Measurements from ENCODE around the gene RPS2.

The RPS2 gene

DNA sequence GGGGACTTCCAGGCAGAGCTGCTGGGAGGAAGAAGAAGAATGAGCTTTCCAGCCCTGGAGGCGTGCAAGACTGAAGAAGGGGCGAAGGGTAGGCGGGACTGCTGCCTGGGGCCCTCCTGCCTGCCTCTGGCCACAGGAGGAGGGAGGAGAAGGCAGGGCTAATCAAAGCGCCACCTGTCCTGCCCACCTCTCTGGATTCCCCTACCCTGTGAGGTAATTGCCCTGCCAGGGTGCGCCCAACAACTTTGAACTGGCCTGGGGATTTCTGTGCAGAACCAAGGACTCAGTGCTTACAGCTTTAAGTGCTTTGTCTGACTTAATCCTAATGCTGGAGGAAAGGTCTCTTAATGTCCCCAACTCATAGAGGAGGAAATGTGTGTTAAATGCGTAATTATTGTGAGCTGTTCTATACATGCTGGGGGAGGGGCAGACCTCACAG, 16.8 kb upstream of the RPS2 start, which contains the start of gene NOXO1:
TSS of gene NOXO1 (minus strand) at position 72 of the 439 bp plus-strand sequence. CDS start 290 bp downstream, outside the sequence.
- DNase-seq = no peak

DNA sequence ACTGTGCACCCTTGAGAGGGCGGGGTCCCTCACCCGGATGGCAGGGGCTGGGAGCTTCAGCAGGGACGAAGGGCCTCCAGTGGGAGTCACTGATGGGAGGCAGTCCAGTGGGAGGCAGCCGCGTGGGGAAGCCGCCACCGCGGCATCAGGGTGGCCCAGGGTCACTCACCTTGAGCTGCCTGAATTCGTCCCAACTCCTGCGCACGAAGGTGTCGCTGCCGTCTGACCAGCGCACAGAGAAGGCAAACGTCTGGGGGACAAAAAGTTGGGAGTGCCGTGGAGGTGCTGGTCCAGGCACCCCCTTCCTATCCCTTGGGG, 16.1 kb upstream of the RPS2 start:
- DNase-seq = no peak

DNA sequence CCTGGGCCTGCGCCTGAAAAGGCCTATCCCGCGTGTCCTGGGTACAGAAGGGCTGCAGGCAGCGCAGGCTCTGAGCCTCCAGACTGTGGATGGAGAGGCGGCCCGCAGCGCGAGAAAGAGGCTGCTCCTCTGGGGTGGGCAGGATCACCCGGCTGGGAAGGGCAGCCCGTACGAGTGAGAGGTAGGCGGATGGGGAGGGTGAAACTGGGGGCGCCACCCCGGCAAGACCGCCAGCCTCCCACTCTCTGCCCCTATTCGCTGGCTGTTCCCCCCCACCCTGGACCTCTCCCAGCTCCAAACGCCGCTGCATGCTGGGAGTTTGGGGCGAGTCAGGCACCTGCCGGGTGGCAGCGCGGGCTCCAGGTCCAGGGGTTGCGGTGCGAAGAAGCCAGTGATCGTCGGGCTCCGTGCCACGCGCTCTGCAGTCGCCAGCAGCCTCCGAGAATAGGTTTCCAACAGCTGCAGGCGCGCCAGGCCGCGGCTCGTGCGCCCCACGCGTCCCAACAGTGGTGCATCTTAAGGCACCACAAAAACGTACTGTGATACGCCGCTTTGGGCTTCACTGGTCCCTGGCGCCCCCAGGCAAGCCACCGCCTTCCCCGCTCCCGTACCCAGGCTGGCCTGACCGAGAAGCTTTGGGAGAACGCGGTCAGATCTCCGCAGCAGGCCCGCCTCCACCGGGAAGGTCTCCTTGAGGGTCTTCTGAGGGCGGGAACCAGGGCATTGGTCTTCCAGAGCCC, 15.6 kb upstream of the RPS2 start:
- DNase-seq = no peak

DNA sequence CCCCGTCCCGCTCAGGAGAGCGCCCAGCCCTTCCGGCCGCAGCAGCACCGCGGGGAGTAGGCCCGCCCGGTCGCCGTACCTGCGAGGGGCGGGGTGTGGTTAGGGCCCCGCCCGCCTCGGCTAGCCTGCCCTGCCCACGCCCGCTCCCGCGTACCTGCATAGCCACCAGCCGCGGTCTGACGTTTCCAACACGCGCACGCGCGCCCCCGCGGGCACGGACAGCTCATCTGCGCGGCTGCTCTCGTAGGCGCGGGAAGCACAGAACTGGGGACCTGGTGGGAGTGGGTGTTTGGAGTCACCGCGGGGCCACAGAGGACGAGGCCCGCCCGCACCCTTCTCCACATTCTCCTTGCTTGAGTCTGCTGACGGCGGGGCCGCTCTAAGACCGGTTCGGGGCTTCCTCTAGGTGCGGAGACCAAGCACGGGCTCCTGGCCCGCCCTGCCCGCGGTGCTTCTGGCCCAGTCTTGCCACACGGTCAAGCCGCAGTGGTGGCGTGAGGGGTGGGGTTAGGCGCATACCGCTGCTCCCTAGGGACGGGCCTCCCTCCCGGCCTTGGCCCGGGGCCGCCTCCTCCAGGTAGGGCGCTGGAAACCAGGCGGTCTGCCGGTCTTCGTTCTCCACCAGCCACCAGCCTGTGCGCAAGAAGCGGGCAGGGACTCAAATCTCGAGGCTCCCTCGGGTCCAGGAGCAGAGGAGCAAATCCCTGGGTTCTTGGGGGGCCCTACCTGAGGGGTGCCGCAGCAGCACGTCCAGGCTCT, 14.8 kb upstream of the RPS2 start:
- DNase-seq = no peak

DNA sequence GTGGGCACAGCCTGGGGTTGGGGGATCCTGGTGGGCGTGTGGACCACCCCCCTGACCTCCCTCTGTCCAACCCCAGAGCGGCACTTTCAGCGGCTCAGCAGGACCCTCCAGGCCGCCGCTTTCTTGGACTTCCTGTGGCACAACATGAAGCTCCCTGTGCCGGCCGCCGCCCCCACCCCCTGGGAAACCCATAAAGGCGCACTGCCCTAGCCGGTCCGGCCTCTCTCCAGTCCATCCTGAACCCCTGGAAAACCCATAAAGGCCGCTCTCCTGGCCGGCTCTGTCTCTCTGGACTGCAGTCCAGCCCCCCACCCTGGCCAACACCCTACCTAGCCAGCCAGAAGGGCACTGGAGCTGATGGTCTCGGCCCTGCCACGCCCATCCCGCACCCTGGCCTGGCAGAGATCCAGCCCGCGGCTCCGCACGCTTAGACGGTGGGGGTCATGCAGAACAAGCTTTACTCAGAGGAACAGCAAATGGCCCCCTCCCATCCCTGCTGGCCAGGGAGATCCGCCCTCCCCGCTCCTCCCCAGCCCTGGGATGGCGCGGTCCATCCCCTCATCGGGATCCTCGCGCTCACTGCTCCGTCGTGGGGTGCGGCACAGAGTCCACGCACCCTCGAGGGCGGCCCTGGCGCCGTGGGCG, 14.0 kb upstream of the RPS2 start:
- no peak for DNase-seq

DNA sequence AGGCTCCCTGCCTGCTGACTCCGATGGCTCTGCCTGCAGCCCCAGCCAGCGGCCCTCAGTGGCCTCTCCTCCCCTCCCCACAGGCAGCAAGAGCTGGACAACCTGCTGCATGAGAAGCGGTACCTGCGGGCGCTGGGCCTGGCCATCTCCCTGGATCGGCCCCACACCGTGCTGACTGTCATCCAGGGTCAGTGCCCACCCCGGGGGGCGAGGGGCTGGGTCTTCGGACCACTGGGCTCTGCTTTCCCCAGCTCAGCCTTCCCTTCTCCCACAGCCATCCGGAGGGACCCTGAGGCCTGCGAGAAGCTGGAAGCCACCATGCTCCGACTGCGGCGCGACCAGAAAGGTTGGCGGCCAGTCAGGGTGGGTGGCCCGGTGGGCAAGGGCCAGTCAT, 13.2 kb upstream of the RPS2 start:
- no peak for DNase-seq

DNA sequence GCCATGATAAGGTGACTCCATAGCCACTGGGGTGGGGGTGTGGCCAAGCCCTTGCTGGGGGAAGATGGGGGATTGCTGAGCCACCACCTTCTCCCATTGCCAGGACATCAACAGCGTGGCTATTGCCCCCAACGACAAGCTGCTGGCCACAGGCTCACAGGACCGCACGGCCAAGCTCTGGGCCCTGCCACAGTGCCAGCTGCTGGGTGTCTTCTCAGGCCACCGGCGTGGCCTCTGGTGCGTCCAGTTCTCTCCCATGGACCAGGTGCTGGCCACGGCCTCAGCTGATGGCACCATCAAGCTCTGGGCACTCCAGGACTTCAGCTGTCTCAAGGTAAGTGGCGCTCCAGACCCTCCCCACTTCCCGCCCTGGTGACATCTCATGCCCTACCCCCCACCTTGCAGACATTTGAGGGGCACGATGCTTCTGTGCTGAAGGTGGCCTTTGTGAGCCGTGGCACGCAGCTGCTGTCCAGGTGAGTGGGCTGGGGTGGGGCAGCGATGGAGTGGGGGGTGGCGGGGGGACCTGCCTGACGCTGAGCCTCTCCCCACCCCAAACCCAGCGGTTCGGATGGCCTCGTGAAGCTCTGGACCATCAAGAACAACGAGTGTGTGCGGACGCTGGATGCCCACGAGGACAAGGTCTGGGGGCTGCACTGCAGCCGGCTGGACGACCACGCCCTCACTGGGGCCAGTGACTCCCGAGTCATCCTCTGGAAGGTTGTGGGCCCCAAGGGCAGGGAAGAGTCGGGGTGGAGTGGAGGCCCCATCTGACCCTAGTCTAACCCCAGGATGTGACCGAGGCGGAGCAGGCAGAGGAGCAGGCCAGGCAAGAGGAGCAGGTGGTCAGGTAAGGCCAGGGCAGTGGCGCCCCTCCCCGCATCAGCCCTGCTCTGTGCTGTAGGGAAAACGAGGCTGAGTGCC, 12.6 kb upstream of the RPS2 start:
- DNase-seq = no peak

DNA sequence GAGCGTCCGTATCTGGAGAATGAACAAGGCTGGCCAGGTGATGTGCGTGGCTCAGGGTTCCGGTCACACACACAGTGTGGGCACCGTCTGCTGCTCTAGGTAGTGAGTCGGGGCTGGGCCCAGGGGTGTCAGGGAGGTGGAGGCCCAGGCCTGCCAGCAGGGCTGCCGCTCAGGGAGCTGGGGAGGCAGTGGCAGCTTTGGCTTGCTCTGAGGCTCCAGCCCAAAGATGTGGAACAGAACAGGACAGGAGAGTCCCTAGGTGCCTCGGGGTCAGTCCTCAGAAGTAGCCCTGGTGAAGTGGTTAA, 11.5 kb upstream of the RPS2 start:
- no peak for DNase-seq

DNA sequence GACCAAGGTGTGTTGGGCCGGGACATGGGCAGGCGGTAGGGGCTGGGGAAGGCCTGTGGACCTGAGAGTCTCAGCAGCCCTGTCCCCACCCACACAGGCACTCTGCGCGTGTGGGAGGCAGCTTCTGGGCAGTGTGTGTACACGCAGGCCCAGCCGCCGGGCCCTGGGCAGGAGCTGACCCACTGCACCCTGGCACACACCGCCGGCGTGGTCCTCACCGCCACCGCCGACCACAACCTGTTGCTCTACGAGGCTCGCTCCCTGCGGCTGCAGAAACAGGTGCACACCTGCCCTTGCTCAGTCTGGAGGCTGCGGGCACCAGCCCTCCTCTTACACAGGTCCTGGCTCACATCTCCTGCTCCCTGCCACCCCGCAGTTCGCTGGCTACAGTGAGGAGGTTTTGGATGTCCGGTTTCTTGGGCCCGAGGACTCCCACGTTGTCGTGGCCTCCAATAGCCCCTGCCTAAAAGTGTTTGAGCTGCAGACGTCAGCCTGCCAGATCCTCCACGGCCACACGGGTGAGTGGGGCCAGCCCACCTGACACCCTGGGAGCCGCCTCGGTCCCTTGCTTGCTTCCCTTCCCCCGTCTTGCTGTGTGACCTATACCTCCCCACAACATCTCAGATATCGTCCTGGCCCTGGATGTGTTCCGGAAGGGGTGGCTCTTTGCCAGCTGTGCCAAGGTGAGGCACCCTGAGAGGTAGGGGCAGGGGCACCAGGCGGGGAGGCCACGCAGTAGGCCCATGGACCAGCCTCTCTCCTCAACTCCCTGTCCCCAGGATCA, 11.0 kb upstream of the RPS2 start:
- DNase-seq = no peak

DNA sequence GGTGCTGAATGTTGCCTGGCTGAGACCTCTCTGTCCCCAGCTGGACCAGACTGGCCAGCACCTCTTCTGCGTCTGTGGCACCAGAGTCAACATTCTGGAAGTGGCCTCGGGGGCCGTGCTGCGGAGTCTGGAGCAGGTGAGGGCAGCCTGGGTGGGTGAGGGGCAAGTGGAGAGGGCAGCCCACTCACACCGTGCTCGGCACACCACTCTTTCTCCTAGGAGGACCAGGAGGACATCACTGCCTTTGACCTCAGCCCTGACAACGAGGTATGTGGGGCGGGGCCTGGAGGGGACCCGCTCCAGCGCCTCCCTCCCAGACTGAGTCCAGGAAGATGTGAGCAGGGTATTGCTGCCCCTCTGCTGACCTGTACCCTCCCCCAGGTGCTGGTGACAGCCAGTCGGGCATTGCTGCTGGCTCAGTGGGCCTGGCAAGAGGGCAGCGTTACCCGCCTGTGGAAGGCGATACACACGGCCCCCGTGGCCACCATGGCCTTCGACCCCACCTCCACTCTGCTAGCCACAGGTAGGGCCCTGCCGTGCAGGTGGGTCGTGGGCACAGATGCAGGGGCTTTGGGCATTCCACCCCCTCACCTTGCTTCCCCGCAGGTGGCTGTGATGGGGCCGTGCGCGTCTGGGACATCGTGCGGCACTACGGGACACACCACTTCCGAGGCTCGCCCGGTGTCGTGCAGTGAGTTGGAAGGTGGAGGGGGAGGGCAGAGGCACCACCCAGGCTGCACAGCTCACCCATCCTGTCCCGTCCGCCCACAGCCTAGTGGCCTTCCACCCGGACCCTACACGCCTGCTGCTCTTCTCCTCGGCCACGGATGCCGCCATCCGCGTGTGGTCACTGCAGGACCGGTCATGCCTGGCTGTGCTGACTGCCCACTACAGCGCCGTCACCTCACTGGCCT, 9.8 kb upstream of the RPS2 start:
- no peak for DNase-seq

DNA sequence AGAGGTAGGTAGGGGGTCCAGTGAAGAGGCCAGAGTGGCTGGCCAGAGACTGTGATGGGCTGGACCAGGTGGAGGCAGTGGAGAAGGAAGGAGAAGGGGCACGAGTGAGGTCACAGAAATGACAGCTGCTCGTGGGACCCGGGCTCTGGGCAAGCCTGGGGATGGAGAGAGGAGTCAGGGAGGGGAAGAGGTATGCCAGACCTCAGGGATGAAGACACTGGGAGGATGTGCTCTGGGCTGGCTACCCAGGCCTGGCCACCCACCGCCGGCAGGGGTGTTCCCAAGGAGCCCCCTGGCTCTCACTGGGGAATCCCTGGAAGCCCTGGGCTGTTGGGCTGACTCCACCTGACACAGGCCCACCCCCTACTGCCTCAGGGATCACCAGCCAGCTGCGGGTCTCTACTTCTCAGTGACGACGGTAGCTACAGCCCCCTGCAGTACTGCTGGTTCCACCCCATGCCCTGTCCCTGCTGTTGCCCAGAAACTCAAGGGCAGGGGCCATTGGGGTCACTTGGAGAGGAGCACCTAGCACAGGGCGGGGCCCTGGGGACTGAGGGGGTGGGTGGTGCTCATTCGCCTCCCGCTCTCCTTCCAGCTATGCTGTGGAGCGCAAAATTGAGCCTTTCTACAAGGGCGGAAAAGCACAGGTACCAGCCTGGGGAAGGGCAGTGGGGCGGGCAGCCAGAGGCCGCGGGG, 9.0 kb upstream of the RPS2 start:
- DNase-seq = no peak

DNA sequence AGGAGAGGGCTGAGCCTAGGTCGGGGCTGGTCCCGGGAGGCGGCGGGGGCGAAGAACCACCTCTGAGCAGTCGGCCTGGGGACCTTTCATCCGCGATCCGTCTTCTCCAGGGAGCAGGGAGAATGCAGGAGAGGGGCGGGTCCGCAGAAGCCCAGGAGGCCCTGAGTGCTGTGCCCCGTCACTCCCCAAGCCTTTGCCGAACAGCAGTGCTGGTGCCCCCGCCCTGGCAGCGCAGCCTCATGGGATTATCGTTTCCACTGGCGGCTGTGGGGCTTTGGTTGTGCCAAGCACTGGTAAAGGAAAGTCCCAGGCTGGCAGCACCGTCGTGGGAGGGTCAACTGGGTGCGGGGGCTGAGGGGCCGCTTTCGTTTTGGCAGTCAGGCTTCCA, 7.9 kb upstream of the RPS2 start:
- no peak for DNase-seq

DNA sequence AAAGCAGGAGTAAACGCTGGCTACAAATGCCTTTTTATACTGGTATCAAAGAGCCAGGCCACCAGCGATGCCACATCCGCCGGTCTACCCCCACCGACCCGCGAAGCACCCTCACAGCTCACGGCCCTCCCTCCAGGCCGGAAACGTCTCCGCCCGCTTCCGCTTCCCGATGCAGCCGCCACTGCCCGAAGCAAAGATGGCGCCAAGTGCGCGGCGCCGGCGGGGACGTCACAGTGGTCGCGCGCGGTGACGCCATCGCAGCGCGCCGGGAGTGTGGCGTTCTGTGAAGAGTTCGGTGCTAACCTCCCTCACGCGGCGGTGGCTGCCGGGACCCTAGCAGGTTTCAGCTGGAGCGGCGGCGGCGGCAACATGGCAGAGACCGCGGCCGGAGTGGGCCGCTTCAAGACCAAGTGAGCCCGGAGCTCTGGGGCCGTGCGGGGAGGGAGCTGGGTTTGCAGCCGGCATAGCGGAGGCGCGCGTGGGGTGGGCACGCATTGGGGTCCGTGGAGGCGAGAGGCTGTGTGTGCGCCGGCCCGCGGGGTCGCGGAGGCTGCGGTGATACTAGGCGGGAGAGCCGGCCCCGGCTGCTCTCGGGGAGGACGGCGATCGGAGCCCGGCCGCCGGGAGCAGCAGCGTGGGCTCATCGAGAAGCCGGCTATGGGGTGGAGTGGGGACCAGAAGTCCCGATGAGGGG, 7.3 kb upstream of the RPS2 start, which contains the start of gene TBL3:
TSS of gene TBL3 (plus strand) at position 258 of the 694 bp plus-strand sequence. CDS start at position 370, 112 bp downstream.
- DNase-seq = peak; percentile 93 to 98 (median 94)

DNA sequence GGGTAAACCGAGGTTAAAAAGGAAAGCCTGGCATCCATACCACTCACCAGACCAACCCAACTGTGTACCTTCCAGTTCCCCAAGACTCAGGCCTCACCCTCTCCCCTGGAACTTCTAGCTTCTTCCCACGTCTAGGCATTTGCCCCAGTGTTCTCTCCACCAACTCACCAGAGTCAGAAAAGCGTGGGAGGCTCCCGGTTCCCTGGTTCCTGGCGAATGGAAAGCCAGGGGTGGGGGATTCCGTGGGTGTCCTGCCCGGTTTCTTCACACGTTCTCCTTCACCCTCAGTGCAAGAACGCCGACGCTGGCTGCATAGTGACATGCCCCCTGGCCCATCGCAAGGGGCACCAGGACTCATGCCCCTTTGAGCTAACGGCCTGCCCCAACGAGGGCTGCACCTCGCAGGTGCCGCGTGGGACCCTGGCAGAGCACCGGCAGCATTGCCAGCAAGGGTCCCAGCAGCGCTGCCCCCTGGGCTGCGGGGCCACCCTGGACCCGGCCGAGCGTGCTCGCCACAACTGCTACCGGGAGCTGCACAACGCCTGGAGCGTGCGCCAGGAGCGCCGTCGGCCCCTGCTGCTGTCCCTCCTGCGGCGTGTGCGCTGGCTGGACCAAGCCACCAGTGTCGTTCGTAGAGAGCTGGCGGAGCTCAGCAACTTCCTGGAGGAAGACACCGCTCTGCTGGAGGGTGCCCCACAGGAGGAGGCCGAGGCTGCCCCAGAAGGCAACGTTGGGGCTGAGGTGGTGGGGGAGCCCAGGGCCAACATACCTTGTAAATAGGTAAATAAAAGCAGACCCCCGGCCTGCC, 3.7 kb upstream of the RPS2 start:
- DNase-seq = no peak

DNA sequence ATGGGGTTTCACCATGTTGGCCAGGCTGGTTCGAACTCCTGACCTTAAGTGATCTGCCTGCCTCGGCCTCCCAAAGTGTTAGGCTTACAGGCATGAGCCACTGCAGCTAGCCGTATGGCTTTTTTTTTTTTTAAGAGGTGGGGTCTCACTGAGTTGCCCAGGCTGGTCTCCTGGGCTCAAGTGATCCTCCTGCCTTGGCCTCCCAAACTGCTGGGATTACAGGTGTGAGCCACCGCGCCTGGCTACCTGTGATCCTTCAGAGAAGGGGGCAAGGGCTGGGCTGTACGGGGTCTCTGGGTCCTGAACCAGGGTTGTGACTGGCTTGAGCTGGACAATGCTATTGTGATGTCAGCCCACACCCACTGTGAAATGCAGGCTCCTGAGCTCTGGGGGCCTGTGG, 1.8 kb upstream of the RPS2 start, which contains the start of gene RNF151:
TSS of gene RNF151 (plus strand) at position 397 of the 400 bp plus-strand sequence. CDS start 26 bp downstream, outside the sequence.
- DNase-seq = no peak

DNA sequence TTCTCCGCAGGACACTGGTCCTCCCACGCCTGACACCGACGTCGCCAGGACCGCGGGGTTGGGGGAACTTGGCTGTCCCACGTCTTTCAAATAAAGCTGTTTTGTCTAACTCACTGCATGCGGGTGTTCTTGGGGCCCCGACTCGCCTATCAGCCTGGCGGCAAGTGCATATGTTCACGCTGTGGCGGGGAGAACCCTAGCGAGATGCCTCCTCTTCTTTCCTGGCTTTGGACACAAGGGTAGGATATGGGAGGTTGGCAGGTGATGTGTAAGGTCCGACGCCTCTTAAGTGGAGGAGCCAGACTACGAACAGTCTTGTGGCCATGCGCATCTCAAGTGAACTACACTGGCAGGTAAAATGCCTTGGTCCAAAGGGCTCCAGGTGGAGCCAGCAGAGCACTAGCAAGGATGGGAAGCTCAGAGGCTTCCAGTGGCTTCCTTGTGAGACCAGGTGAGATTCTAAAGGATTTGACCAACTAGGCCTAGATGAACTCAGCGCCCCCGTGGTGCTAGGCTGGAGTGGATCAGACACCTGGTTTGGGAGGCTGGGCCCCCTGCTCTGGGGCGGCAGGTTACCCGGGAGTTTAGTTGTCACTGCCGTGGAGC, 873 bp upstream of the RPS2 start:
- DNase-seq = no peak

DNA sequence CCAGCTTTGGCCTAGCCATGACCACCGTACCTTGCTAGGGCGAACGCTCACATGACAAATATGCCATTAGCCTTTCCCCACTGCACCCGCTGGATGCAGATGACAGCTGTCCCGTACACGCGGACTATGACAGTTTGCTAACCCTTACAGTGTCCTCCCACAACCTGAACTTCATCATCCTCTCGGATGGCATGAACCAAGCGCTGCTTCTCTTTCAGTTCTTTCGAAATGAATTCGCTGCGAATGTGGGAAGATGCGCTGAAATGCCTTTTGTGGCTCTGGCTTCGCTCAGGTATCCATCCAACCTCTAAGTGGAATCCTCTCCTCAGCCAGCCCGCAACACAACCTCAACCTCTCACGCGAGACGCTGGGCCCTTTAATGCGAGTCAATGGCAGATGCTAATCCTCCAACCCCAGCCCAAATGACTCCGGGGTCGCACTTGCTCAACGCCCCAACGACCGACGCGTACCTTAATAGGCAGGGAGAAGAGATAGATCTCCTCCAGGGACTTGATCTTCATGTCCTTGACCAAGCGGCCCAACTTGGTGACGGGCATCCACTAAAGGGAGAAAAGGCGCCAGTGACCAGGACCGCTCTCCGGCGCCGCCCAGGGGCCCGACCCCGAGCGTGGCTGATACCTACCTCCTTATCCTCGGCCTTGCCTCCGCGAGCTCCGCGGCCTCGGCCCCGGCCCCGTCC, 670 bp downstream of the RPS2 start:
- DNase-seq = peak in 2 of 5 donors; percentile 35 to 58
